ENCODE measurements around the gene ZFHX3. TPM values are rescaled to one million over a fixed set of nuclear protein-coding genes. Genes with fewer than 3 reads are reported as not detected.

Gene ZFHX3
- total and polyA plus RNA-seq, 9 of the 15 experiments (the other 6 are each of a cell fraction or from before 2014, with no cell fraction given): 0.01 to 0.23 (median 0.06) TPM; not detected in 4

- 2% methylated on average over 18 of the region's 18 CpGs for WGBS (ENCODE audit: insufficient coverage, low coverage, missing lambda C conversion rate)
- H3K9me3 ChIP-seq (replicated peaks; ENCODE audit: control insufficient read depth, insufficient read depth, low read depth, low read length): no peaks in the 10 kb centered on the region
- ChIA-PET CTCF (ENCODE audit: low intra/inter-chr PET ratio) (no interaction called here), POLR2A (no interaction called here)
- DNase-seq (ENCODE audit: extremely low read depth in 1 of 4, low spot score in 3 of 4): no peak
- no peak overlapping the region for H2AFZ ChIP-seq (ENCODE audit: low read depth, low read length)
- H4K20me1 ChIP-seq (replicated peaks; ENCODE audit: control insufficient read depth, insufficient read depth, low read length): no peaks in the 10 kb centered on the region
- no peak for TF ChIP-seq ZNF197 (CRISPR knock-in tag; IDR thresholded peaks at IDR 0.05; ENCODE audit: low read depth)
- TF ChIP-seq SPI1 (IDR thresholded peaks at IDR 0.05; ENCODE audit: borderline replicate concordance, low read depth, low read length): peak; percentile 70
- no peaks in the 10 kb centered on the region for H3K79me2 ChIP-seq (ENCODE audit: control insufficient read depth, insufficient read depth, low read length)
- no peaks in the 10 kb centered on the region for H3K36me3 ChIP-seq (ENCODE audit: control insufficient read depth, insufficient read depth, low read length)
- in situ Hi-C loops (cut with MboI): no loop called here
- H3K9ac ChIP-seq (ENCODE audit: insufficient read depth in 1 of 2, low read depth in 2 of 2, low read length in 2 of 2): no peak overlapping the region
- no peak overlapping the region for H3K4me3 ChIP-seq
- H3K4me1 ChIP-seq (replicated peaks in 1 of 2; ENCODE audit: control insufficient read depth in 2 of 2, insufficient read depth in 2 of 2, low read length in 2 of 2): no peaks in the 10 kb centered on the region
- no peak for ATAC-seq
- no peak for FAIRE-seq
- H3K27ac ChIP-seq (ENCODE audit: extremely low read depth, low read depth, low read length): no peak overlapping the region
- intact Hi-C loops (cut with micrococcal nuclease): no loop called here
- H3K27me3 ChIP-seq (ENCODE audit: control insufficient read depth in 2 of 2, insufficient read depth in 2 of 2, low read length in 2 of 2): peaks cover 4 to 19% of the 10 kb centered on the region in 2 experiments; a peak in 3 of 5 replicates
- H3K4me2 ChIP-seq (ENCODE audit: insufficient read depth, low read length): no peak overlapping the region
- H3K9me1 ChIP-seq (ENCODE audit: control insufficient read depth, insufficient read depth, low read length): no peaks in the 10 kb centered on the region
- no TSS peak for BruUV-seq (replicated peaks)
Observed at GRCh38 chr16:73015612-73016487, 32.1 kb downstream of the ZFHX3 start.

DNA sequence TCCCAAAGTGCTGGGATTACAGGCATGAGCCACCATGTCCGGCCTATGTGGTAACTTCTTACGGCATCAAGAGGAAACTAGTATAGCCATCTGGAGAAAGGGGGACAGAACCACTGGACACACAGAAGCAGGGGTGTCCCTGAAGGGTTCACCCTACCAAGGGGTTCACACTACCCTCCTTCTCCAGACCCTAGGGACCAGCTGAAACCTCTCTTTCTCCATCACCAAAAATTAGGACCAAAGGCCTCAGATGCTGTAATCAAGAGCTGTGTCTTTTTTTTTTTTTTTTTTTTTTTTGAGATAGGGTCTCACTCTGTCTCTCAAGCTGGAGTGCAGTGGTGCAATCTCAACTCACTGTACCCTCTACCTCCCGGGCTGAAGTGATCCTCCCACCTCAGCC lies 33.2 kb downstream of the ZFHX3 start:
- ATAC-seq (no peak), DNase-seq (ENCODE audit: extremely low read depth in 1 of 4, low spot score in 3 of 4) (no peak), FAIRE-seq (no peak)
- H3K27ac ChIP-seq (ENCODE audit: extremely low read depth, low read depth, low read length): no peak overlapping the region
- ChIA-PET POLR2A (interaction anchor here (0.6 kb wide), 1 partner anchor 9 kb away, joined by 3 read pairs; no protein-coding TSS in a partner anchor), CTCF (ENCODE audit: low intra/inter-chr PET ratio) (no interaction called here)
- H3K27me3 ChIP-seq (ENCODE audit: control insufficient read depth in 2 of 2, insufficient read depth in 2 of 2, low read length in 2 of 2): peaks cover 4 to 26% of the 10 kb centered on the region in 2 experiments; a peak in 3 of 5 replicates
- no TSS peak for BruUV-seq (replicated peaks)
- no peaks in the 10 kb centered on the region for H4K20me1 ChIP-seq (replicated peaks; ENCODE audit: control insufficient read depth, insufficient read depth, low read length)
- H3K4me1 ChIP-seq (replicated peaks in 1 of 2; ENCODE audit: control insufficient read depth in 2 of 2, insufficient read depth in 2 of 2, low read length in 2 of 2): no peaks in the 10 kb centered on the region
- no peaks in the 10 kb centered on the region for H3K9me1 ChIP-seq (ENCODE audit: control insufficient read depth, insufficient read depth, low read length)
- H3K9me3 ChIP-seq (replicated peaks; ENCODE audit: control insufficient read depth, insufficient read depth, low read depth, low read length): no peaks in the 10 kb centered on the region
- no peak overlapping the region for H3K4me3 ChIP-seq
- H3K36me3 ChIP-seq (ENCODE audit: control insufficient read depth, insufficient read depth, low read length): no peaks in the 10 kb centered on the region
- no peak overlapping the region for H3K4me2 ChIP-seq (ENCODE audit: insufficient read depth, low read length)
- TF ChIP-seq, protein P1, sequence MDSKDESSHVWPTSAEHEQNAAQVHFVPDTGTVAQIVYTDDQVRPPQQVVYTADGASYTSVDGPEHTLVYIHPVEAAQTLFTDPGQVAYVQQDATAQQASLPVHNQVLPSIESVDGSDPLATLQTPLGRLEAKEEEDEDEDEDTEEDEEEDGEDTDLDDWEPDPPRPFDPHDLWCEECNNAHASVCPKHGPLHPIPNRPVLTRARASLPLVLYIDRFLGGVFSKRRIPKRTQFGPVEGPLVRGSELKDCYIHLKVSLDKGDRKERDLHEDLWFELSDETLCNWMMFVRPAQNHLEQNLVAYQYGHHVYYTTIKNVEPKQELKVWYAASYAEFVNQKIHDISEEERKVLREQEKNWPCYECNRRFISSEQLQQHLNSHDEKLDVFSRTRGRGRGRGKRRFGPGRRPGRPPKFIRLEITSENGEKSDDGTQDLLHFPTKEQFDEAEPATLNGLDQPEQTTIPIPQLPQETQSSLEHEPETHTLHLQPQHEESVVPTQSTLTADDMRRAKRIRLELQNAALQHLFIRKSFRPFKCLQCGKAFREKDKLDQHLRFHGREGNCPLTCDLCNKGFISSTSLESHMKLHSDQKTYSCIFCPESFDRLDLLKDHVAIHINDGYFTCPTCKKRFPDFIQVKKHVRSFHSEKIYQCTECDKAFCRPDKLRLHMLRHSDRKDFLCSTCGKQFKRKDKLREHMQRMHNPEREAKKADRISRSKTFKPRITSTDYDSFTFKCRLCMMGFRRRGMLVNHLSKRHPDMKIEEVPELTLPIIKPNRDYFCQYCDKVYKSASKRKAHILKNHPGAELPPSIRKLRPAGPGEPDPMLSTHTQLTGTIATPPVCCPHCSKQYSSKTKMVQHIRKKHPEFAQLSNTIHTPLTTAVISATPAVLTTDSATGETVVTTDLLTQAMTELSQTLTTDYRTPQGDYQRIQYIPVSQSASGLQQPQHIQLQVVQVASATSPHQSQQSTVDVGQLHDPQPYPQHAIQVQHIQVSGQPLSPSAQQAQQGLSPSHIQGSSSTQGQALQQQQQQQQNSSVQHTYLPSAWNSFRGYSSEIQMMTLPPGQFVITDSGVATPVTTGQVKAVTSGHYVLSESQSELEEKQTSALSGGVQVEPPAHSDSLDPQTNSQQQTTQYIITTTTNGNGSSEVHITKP (IDR thresholded peaks at IDR 0.05; ENCODE audit: partially characterized antibody): peak; percentile 37
- TF ChIP-seq, protein P2, sequence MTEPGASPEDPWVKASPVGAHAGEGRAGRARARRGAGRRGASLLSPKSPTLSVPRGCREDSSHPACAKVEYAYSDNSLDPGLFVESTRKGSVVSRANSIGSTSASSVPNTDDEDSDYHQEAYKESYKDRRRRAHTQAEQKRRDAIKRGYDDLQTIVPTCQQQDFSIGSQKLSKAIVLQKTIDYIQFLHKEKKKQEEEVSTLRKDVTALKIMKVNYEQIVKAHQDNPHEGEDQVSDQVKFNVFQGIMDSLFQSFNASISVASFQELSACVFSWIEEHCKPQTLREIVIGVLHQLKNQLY (CRISPR knock-in tag; conservative IDR thresholded peaks at IDR 0.05): no peak
- 3% methylated on average over 3 of the region's 3 CpGs for WGBS (ENCODE audit: insufficient coverage, low coverage, missing lambda C conversion rate)
- no peak overlapping the region for H3K9ac ChIP-seq (ENCODE audit: insufficient read depth in 1 of 2, low read depth in 2 of 2, low read length in 2 of 2)
- no peaks in the 10 kb centered on the region for H3K79me2 ChIP-seq (ENCODE audit: control insufficient read depth, insufficient read depth, low read length)
- no peak overlapping the region for H2AFZ ChIP-seq (ENCODE audit: low read depth, low read length)
- in situ Hi-C loops (cut with MboI): no loop called here
- intact Hi-C loops (cut with micrococcal nuclease): no loop called here

Measured in K562 (cell line).